ENCODE measurements around the gene MYO18B. TPM values are rescaled to one million over a fixed set of nuclear protein-coding genes. Genes with fewer than 3 reads are reported as not detected.

The MYO18B gene
- total and polyA plus RNA-seq, 7 experiments from 2014 or later, result 0.22 to 0.97 (median 0.42) TPM; not detected in 2

DNA sequence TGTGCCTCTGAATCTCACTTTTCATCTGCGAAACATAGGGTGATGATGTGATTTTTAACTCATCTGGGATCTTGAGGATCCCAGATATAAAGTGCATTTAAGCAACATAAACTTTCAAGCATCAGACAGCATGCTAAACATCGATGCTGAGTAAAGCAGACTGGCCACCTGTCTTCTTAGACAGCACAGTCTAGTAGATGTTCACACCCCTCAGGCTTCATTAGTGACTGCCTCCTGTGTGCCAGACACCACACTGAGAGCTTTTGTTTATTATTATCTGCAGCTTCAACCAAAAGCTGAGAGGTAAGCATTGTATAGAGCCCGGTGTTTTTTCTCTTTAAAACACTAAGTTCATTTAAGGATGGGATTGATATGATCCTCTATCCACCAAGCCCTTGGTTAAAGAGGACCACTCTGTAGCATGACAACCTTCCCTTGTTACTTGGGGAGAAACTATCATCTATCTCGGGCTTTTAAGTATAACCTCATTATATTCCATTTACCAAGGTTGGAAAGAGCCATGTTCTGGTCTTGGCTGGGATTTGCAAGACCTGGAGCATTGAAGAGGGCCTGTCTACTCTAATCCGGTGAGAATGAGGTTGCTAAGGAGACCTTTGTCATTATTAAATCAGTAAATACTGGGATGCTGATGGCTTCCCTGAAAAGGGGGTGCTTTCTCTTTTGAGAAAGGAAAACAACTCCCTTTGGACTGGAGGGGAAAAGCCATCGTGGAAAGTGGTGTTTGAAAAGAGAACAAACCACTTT, 313.0 kb downstream of the MYO18B start:
- Histone ChIP-seq H3K9me3 (ENCODE audit: control insufficient read depth in 2 of 3, low read length in 3 of 3) (no peaks in the 10 kb centered on the region), H3K4me3 (ENCODE audit: low read length) (no peak overlapping the region), H3K27ac (ENCODE audit: low read depth, low read length) (no peak overlapping the region), H3K27me3 (ENCODE audit: control insufficient read depth in 2 of 2, insufficient read depth in 2 of 2, low read length in 2 of 2) (no peaks in the 10 kb centered on the region), H3K36me3 (ENCODE audit: control insufficient read depth in 2 of 3, insufficient read depth in 3 of 3, low read length in 3 of 3) (no peaks in the 10 kb centered on the region), H3K4me1 (ENCODE audit: control insufficient read depth in 2 of 2, insufficient read depth in 2 of 2, low read length in 2 of 2) (no peaks in the 10 kb centered on the region)
- Mint-ChIP-seq H3K4me1 (no peaks in the 10 kb centered on the region), H3K27ac (no peak overlapping the region), H3K36me3 (peaks cover 0 to 3% (median 0%) of the 10 kb centered on the region in 5 donors), H3K27me3 (peaks cover 23 to 55% (median 47%) of the 10 kb centered on the region in 5 donors), H3K4me3 (no peak overlapping the region), H3K9me3 (peaks cover 0 to 5% (median 0%) of the 10 kb centered on the region in 11 donors)
- POLR2A ChIA-PET, result no interaction called here
- CTCF ChIA-PET, result no interaction called here
- ATAC-seq (no peak), DNase-seq (no peak)
- intact Hi-C loops (cut with micrococcal nuclease), result no loop called here

DNA sequence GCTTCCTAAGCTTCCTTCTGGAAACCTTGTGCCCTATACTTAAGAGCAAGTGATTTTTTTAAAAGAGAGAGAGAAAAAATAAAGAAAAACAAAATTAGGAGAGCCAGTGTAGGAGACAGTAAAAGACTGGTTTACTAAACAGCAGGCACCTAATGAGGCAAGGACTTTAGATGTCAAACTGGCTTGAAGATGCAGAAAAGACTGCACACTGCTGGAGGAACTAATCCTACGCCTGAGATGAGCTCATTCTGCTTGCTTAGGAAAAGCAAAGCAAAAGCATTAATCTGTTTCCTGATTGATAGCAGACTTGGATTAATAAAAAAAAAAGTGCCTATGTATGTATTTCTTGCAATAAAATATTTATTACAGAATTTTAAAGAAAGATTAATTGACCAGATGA, 313.7 kb downstream of the MYO18B start:
- H3K9me3 ChIP-seq (ENCODE audit: control insufficient read depth in 2 of 3, low read length in 3 of 3), result no peaks in the 10 kb centered on the region
- DNase-seq (no peak), ATAC-seq (no peak)
- no peaks in the 10 kb centered on the region for H3K36me3 ChIP-seq (ENCODE audit: control insufficient read depth in 2 of 3, insufficient read depth in 3 of 3, low read length in 3 of 3)
- H3K36me3 Mint-ChIP-seq, result peaks cover 0 to 3% (median 0%) of the 10 kb centered on the region in 5 donors
- H3K4me3 ChIP-seq (ENCODE audit: low read length), result no peak overlapping the region
- H3K4me1 ChIP-seq (ENCODE audit: control insufficient read depth in 2 of 2, insufficient read depth in 2 of 2, low read length in 2 of 2), result no peaks in the 10 kb centered on the region
- H3K4me3 Mint-ChIP-seq, result no peak overlapping the region
- CTCF ChIA-PET, result no interaction called here
- peaks cover 21 to 53% (median 45%) of the 10 kb centered on the region in 5 donors for H3K27me3 Mint-ChIP-seq
- H3K27ac Mint-ChIP-seq, result no peak overlapping the region
- POLR2A ChIA-PET, result no interaction called here
- H3K4me1 Mint-ChIP-seq, result no peaks in the 10 kb centered on the region
- peaks cover 0 to 4% (median 0%) of the 10 kb centered on the region in 11 donors for H3K9me3 Mint-ChIP-seq
- no peak overlapping the region for H3K27ac ChIP-seq (ENCODE audit: low read depth, low read length)
- intact Hi-C loops (cut with micrococcal nuclease), result no loop called here
- no peaks in the 10 kb centered on the region for H3K27me3 ChIP-seq (ENCODE audit: control insufficient read depth in 2 of 2, insufficient read depth in 2 of 2, low read length in 2 of 2)

DNA sequence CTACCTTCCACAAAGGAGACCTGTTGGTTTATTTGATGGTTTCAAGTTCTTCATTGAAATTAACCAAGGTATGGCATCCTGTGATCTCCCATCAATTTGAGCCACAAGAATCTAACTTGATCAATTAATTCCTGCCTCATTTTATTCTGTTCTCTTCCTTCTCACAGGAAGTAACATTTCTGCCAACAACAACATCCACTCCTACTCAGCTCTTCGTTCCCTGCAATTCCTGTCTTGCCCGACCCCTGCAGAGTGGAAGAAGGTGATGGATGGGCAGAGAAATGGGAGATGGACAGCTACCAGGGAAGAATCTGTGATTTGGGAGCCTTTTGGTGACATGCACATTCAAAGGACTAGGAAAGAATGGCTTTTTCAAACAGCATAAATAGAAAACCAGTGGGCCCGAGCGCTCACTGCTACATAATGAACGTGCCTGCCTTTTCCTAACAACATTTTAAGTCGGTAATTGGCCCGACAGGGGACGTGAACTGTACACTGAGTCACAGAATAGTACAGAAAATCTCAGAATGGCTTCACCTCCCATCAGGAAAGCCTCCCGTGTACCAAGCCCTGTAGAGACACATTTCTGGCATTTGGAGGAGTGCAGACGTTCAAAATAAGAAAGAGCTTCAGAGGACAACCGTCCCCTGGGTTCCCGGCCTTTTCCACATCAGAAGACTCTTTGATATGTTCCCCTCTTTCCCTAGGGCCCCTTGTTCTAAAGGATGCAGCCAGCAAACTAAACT, 314.6 kb downstream of the MYO18B start:
- H3K27ac ChIP-seq (ENCODE audit: low read depth, low read length), result no peak overlapping the region
- no peaks in the 10 kb centered on the region for H3K9me3 ChIP-seq (ENCODE audit: control insufficient read depth in 2 of 3, low read length in 3 of 3)
- DNase-seq, result no peak
- H3K4me1 Mint-ChIP-seq, result no peaks in the 10 kb centered on the region
- H3K4me1 ChIP-seq (ENCODE audit: control insufficient read depth in 2 of 2, insufficient read depth in 2 of 2, low read length in 2 of 2), result no peaks in the 10 kb centered on the region
- peaks cover 0 to 3% (median 0%) of the 10 kb centered on the region in 5 donors for H3K36me3 Mint-ChIP-seq
- CTCF ChIA-PET, result no interaction called here
- no peak overlapping the region for H3K4me3 ChIP-seq (ENCODE audit: low read length)
- peaks cover 0 to 4% (median 0%) of the 10 kb centered on the region in 11 donors for H3K9me3 Mint-ChIP-seq
- intact Hi-C loops (cut with micrococcal nuclease), result no loop called here
- peaks cover 21 to 56% (median 44%) of the 10 kb centered on the region in 5 donors for H3K27me3 Mint-ChIP-seq
- H3K36me3 ChIP-seq (ENCODE audit: control insufficient read depth in 2 of 3, insufficient read depth in 3 of 3, low read length in 3 of 3), result no peaks in the 10 kb centered on the region
- ATAC-seq, result no peak
- POLR2A ChIA-PET, result no interaction called here
- no peak overlapping the region for H3K27ac Mint-ChIP-seq
- H3K27me3 ChIP-seq (ENCODE audit: control insufficient read depth in 2 of 2, insufficient read depth in 2 of 2, low read length in 2 of 2), result no peaks in the 10 kb centered on the region
- H3K4me3 Mint-ChIP-seq, result no peak overlapping the region

DNA sequence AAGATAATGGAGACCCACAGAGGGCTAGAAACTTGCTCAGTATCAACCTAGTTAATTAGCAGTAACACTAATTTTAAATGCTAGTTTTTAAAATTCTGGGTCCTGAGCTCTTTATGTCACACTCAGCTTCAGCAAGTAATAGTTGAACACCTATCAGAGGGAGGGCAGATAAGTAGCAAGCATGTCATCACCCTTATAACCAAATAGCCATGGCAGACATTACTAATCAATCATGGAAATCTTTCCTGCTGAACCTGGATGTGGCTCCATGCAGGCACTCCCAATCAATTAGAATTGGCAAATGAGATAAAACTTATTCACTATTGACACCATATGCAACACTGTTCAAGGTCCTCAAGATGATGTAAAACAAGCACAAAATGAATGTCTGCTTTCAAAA, 315.7 kb downstream of the MYO18B start:
- Histone ChIP-seq H3K9me3 (ENCODE audit: control insufficient read depth in 2 of 3, low read length in 3 of 3) (no peaks in the 10 kb centered on the region), H3K36me3 (ENCODE audit: control insufficient read depth in 2 of 3, insufficient read depth in 3 of 3, low read length in 3 of 3) (no peaks in the 10 kb centered on the region), H3K4me1 (ENCODE audit: control insufficient read depth in 2 of 2, insufficient read depth in 2 of 2, low read length in 2 of 2) (no peaks in the 10 kb centered on the region), H3K27me3 (ENCODE audit: control insufficient read depth in 2 of 2, insufficient read depth in 2 of 2, low read length in 2 of 2) (no peaks in the 10 kb centered on the region), H3K4me3 (ENCODE audit: low read length) (no peak overlapping the region), H3K27ac (ENCODE audit: low read depth, low read length) (no peak overlapping the region)
- ATAC-seq (no peak), DNase-seq (no peak)
- Mint-ChIP-seq H3K27ac (no peak overlapping the region), H3K4me3 (no peak overlapping the region), H3K36me3 (no peaks in the 10 kb centered on the region), H3K9me3 (peaks cover 0 to 1% (median 0%) of the 10 kb centered on the region in 11 donors), H3K4me1 (no peaks in the 10 kb centered on the region), H3K27me3 (peaks cover 21 to 50% (median 38%) of the 10 kb centered on the region in 5 donors)
- POLR2A ChIA-PET, result no interaction called here
- CTCF ChIA-PET, result no interaction called here
- intact Hi-C loops (cut with micrococcal nuclease), result no loop called here

DNA sequence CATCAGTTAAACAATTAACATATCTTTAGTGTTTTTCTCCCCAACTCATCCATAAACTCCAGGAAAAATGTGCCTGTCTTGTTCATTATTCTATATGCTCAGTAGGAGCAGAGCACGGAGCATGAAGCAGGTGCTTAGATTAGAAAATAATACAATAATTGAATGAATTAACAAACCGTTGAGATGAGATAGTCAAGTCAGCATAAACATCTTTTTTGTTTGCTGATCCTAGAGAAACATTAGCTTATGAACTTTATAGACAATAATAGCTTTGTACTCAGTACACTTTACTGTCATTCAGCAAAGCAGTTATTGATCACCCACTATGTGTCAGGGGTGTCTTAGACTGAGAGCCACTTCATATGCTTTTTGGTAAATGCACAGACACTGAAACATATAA, 322.1 kb downstream of the MYO18B start:
- peaks cover 8 to 46% (median 30%) of the 10 kb centered on the region in 5 donors for H3K27me3 Mint-ChIP-seq

DNA sequence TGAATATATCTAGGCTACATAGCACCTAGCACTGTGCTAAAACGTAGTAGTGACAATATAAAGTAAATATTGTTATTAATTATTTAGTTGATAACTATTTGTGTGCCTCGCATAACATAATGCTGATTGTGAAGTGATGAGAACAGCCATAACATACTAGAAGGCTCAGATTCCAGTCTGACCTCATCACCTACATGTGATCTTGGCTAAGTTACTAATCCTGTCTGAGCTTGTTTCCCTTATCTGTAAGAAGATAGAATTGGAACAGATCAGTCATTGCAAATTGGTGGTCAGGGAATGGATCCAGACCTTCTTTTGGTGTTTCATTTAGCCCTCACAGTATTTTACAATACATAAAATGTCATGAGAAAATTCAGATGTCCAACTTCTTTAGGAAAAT, 323.9 kb downstream of the MYO18B start:
- H3K4me3 Mint-ChIP-seq, result no peak overlapping the region
- no peak overlapping the region for H3K27ac ChIP-seq (ENCODE audit: low read depth, low read length)
- POLR2A ChIA-PET, result no interaction called here
- no peaks in the 10 kb centered on the region for H3K36me3 ChIP-seq (ENCODE audit: control insufficient read depth in 2 of 3, insufficient read depth in 3 of 3, low read length in 3 of 3)
- H3K4me3 ChIP-seq (ENCODE audit: low read length), result no peak overlapping the region
- H3K4me1 Mint-ChIP-seq, result no peaks in the 10 kb centered on the region
- no peaks in the 10 kb centered on the region for H3K9me3 ChIP-seq (ENCODE audit: control insufficient read depth in 2 of 3, low read length in 3 of 3)
- ATAC-seq (no peak), DNase-seq (no peak)
- intact Hi-C loops (cut with micrococcal nuclease), result no loop called here
- no peaks in the 10 kb centered on the region for H3K36me3 Mint-ChIP-seq
- no peaks in the 10 kb centered on the region for H3K27me3 ChIP-seq (ENCODE audit: control insufficient read depth in 2 of 2, insufficient read depth in 2 of 2, low read length in 2 of 2)
- H3K27ac Mint-ChIP-seq, result no peak overlapping the region
- no peaks in the 10 kb centered on the region for H3K9me3 Mint-ChIP-seq
- H3K27me3 Mint-ChIP-seq, result peaks cover 17 to 42% (median 38%) of the 10 kb centered on the region in 5 donors
- CTCF ChIA-PET, result no interaction called here
- H3K4me1 ChIP-seq (ENCODE audit: control insufficient read depth in 2 of 2, insufficient read depth in 2 of 2, low read length in 2 of 2), result no peaks in the 10 kb centered on the region

More for the DNA sequence above, 322.1 kb downstream of the MYO18B start:
- Histone ChIP-seq H3K27me3 (ENCODE audit: control insufficient read depth in 2 of 2, insufficient read depth in 2 of 2, low read length in 2 of 2) (no peaks in the 10 kb centered on the region), H3K4me3 (ENCODE audit: low read length) (no peak overlapping the region), H3K4me1 (ENCODE audit: control insufficient read depth in 2 of 2, insufficient read depth in 2 of 2, low read length in 2 of 2) (no peaks in the 10 kb centered on the region), H3K27ac (ENCODE audit: low read depth, low read length) (no peak overlapping the region), H3K9me3 (ENCODE audit: control insufficient read depth in 2 of 3, low read length in 3 of 3) (no peaks in the 10 kb centered on the region), H3K36me3 (ENCODE audit: control insufficient read depth in 2 of 3, insufficient read depth in 3 of 3, low read length in 3 of 3) (no peaks in the 10 kb centered on the region)
- no peak overlapping the region for H3K27ac Mint-ChIP-seq
- ChIA-PET POLR2A (no interaction called here), CTCF (no interaction called here)
- no peaks in the 10 kb centered on the region for H3K36me3 Mint-ChIP-seq
- H3K4me1 Mint-ChIP-seq, result no peaks in the 10 kb centered on the region
- peaks cover 0 to 1% (median 0%) of the 10 kb centered on the region in 11 donors for H3K9me3 Mint-ChIP-seq
- H3K4me3 Mint-ChIP-seq, result no peak overlapping the region
- ATAC-seq (no peak), DNase-seq (no peak)
- intact Hi-C loops (cut with micrococcal nuclease), result no loop called here
